Pulmonary artery endothelial cell (primary cell): Measurements from ENCODE around the gene SLC17A8. TPM values are rescaled to one million over a fixed set of nuclear protein-coding genes. Genes with fewer than 3 reads are reported as not detected.

Source experiments
- total RNA-seq: library from RNA; depleted of rRNA; stranded (reverse); fragments of >200 nt; gene quantifications from 2 replicates; pipeline ENCODE4 v1.2.3, GENCODE V29; 2014

Gene SLC17A8
- total RNA-seq, 1 donor from 2014 or later: not detected

Other genes with a start within 250 kb of the SLC17A8 start
- gene BLTP3B, start 214.2 kb upstream of the SLC17A8 start, total RNA-seq: 17.4 and 22.5 TPM in 2 replicates
- gene ACTR6, start 156.3 kb upstream of the SLC17A8 start, total RNA-seq: 10.8 and 12.8 TPM in 2 replicates
- 0.20 and 0.56 TPM in 2 replicates for gene DEPDC4, start 90.0 kb upstream of the SLC17A8 start, total RNA-seq
- 31.3 and 41.9 TPM in 2 replicates for gene SCYL2, start 89.9 kb upstream of the SLC17A8 start, total RNA-seq
- gene NR1H4, start 116.8 kb downstream of the SLC17A8 start, total RNA-seq: not detected in 2 replicates
- 23.6 and 33.4 TPM in 2 replicates for gene GAS2L3, start 216.6 kb downstream of the SLC17A8 start, total RNA-seq